HG02840 (cell line): ENCODE results near the gene STAP2.
"Not testable (repeated sequence)": the region's sequence is repeated elsewhere in the genome, so short reads cannot be mapped to it uniquely, and the experiment has no call there.

Source experiments
- ATAC-seq: cut with Tn5 transposase; IDR thresholded peaks from one replicate; pipeline ENCODE4 v1.9.1; 2021; ENCODE audit warnings: mild to moderate bottlenecking, moderate library complexity, moderate number of reproducible peaks; ENCODE audit not compliant: unreplicated experiment, low FRiP score

STAP2 gene

GRCh38 chr19:4303819-4304537 lies 34.6 kb downstream of the STAP2 start:
- no peak for ATAC-seq

GRCh38 chr19:4302243-4302640 lies 36.4 kb downstream of the STAP2 start, which contains the start of gene TMIGD2:
Gene TMIGD2 (minus strand): TSS chr19:4302389. CDS start chr19:4302385, 4 bp downstream.
- ATAC-seq = no peak

GRCh38 chr19:4301590-4302242 lies 36.9 kb downstream of the STAP2 start:
- no peak for ATAC-seq

- ATAC-seq = no peak
These were observed 38.0 kb downstream of the STAP2 start for GRCh38 chr19:4300589-4300988.

GRCh38 chr19:4298810-4299550 lies 39.6 kb downstream of the STAP2 start:
- ATAC-seq = no peak

- no peak for ATAC-seq
These were observed 40.5 kb downstream of the STAP2 start for GRCh38 chr19:4297901-4298809.

GRCh38 chr19:4295972-4296771 lies 42.5 kb downstream of the STAP2 start:
- no peak for ATAC-seq

- no peak for ATAC-seq
These were observed 44.2 kb downstream of the STAP2 start for GRCh38 chr19:4294389-4294788.

GRCh38 chr19:4292515-4292914 lies 46.1 kb downstream of the STAP2 start:
- no peak for ATAC-seq

GRCh38 chr19:4291184-4291732 lies 47.4 kb downstream of the STAP2 start:
- no peak for ATAC-seq

- ATAC-seq = no peak
These were observed 50.4 kb downstream of the STAP2 start for GRCh38 chr19:4288091-4288777.

GRCh38 chr19:4286141-4286540 lies 52.5 kb downstream of the STAP2 start:
- ATAC-seq = not testable (repeated sequence)

- no peak for ATAC-seq
These were observed 53.7 kb downstream of the STAP2 start for GRCh38 chr19:4284974-4285373.

- no peak for ATAC-seq
These were observed 54.3 kb downstream of the STAP2 start for GRCh38 chr19:4284176-4284958.

GRCh38 chr19:4279530-4280422 lies 58.9 kb downstream of the STAP2 start:
- no peak for ATAC-seq

- no peak for ATAC-seq
These were observed 59.4 kb downstream of the STAP2 start for GRCh38 chr19:4279267-4279529.
